IPS-15b (cell line): Measurements from ENCODE around the gene USH2A.

Experiments used
- H3K27me3 ChIP-seq: one replicate; pipeline ENCODE4 v1.6.1; 2013; ENCODE audit warnings: low read length; ENCODE audit not compliant: control insufficient read depth, insufficient read depth
- H3K36me3 ChIP-seq: one replicate; pipeline ENCODE4 v1.6.1; 2013; ENCODE audit warnings: low read length; ENCODE audit not compliant: control insufficient read depth, insufficient read depth
- H3K4me1 ChIP-seq: one replicate; pipeline ENCODE4 v1.6.1; 2013; ENCODE audit warnings: mild to moderate bottlenecking, low read length; ENCODE audit not compliant: control insufficient read depth, insufficient read depth
- H3K4me3 ChIP-seq: one replicate; pipeline ENCODE4 v1.5.1; 2013; ENCODE audit warnings: low read depth, low read length
- H3K9ac ChIP-seq: one replicate; pipeline ENCODE4 v1.6.1; 2013; ENCODE audit warnings: low read depth, mild to moderate bottlenecking, low read length
- H3K9me3 ChIP-seq: one replicate; pipeline ENCODE4 v1.6.1; 2013; ENCODE audit warnings: mild to moderate bottlenecking, low read length; ENCODE audit not compliant: control insufficient read depth, insufficient read depth

Gene USH2A

GRCh38 chr1:215895893-215896292 is 527.4 kb downstream of the USH2A start:
- Histone ChIP-seq H3K36me3 (no peaks in the 10 kb centered on the region), H3K9me3 (no peaks in the 10 kb centered on the region), H3K9ac (no peak overlapping the region), H3K4me1 (no peaks in the 10 kb centered on the region), H3K27me3 (no peaks in the 10 kb centered on the region), H3K4me3 (no peak overlapping the region)

- Histone ChIP-seq H3K9me3 (no peaks in the 10 kb centered on the region), H3K4me3 (no peak overlapping the region), H3K4me1 (no peaks in the 10 kb centered on the region), H3K9ac (no peak overlapping the region), H3K36me3 (no peaks in the 10 kb centered on the region), H3K27me3 (no peaks in the 10 kb centered on the region)
Observed at GRCh38 chr1:215895276-215895675, 528.0 kb downstream of the USH2A start.

- no peak overlapping the region for H3K4me3 ChIP-seq
- H3K9ac ChIP-seq: no peak overlapping the region
- no peaks in the 10 kb centered on the region for H3K9me3 ChIP-seq
- H3K36me3 ChIP-seq: no peaks in the 10 kb centered on the region
- no peaks in the 10 kb centered on the region for H3K27me3 ChIP-seq
- H3K4me1 ChIP-seq: no peaks in the 10 kb centered on the region
Observed at GRCh38 chr1:215894617-215895016, 528.6 kb downstream of the USH2A start.

- H3K4me3 ChIP-seq: no peak overlapping the region
- no peaks in the 10 kb centered on the region for H3K27me3 ChIP-seq
- no peaks in the 10 kb centered on the region for H3K36me3 ChIP-seq
- no peaks in the 10 kb centered on the region for H3K9me3 ChIP-seq
- no peak overlapping the region for H3K9ac ChIP-seq
- no peaks in the 10 kb centered on the region for H3K4me1 ChIP-seq
Observed at GRCh38 chr1:215891266-215892057, 531.8 kb downstream of the USH2A start.

- H3K36me3 ChIP-seq: no peaks in the 10 kb centered on the region
- no peaks in the 10 kb centered on the region for H3K4me1 ChIP-seq
- no peak overlapping the region for H3K4me3 ChIP-seq
- H3K9me3 ChIP-seq: no peaks in the 10 kb centered on the region
- H3K27me3 ChIP-seq: no peaks in the 10 kb centered on the region
- no peak overlapping the region for H3K9ac ChIP-seq
Observed at GRCh38 chr1:215890438-215890837, 532.8 kb downstream of the USH2A start.

GRCh38 chr1:215889871-215890270 is 533.4 kb downstream of the USH2A start:
- H3K36me3 ChIP-seq: no peaks in the 10 kb centered on the region
- H3K27me3 ChIP-seq: no peaks in the 10 kb centered on the region
- H3K4me3 ChIP-seq: no peak overlapping the region

GRCh38 chr1:215888159-215888558 is 535.1 kb downstream of the USH2A start:
- no peaks in the 10 kb centered on the region for H3K36me3 ChIP-seq
- H3K27me3 ChIP-seq: no peaks in the 10 kb centered on the region
- no peaks in the 10 kb centered on the region for H3K4me1 ChIP-seq
- H3K4me3 ChIP-seq: no peak overlapping the region
- no peaks in the 10 kb centered on the region for H3K9me3 ChIP-seq
- no peak overlapping the region for H3K9ac ChIP-seq

More at GRCh38 chr1:215889871-215890270, 533.4 kb downstream of the USH2A start:
- Histone ChIP-seq H3K9ac (no peak overlapping the region), H3K4me1 (no peaks in the 10 kb centered on the region), H3K9me3 (no peaks in the 10 kb centered on the region)

GRCh38 chr1:215887627-215888026 is 535.6 kb downstream of the USH2A start:
- Histone ChIP-seq H3K36me3 (no peaks in the 10 kb centered on the region), H3K4me3 (no peak overlapping the region), H3K9ac (no peak overlapping the region), H3K4me1 (no peaks in the 10 kb centered on the region), H3K27me3 (no peaks in the 10 kb centered on the region), H3K9me3 (no peaks in the 10 kb centered on the region)

- Histone ChIP-seq H3K36me3 (no peaks in the 10 kb centered on the region), H3K9ac (no peak overlapping the region), H3K4me1 (no peaks in the 10 kb centered on the region), H3K27me3 (no peaks in the 10 kb centered on the region), H3K4me3 (no peak overlapping the region), H3K9me3 (no peaks in the 10 kb centered on the region)
Observed at GRCh38 chr1:215883004-215883403, 540.2 kb downstream of the USH2A start.

- Histone ChIP-seq H3K27me3 (no peaks in the 10 kb centered on the region), H3K9me3 (no peaks in the 10 kb centered on the region), H3K36me3 (no peaks in the 10 kb centered on the region), H3K9ac (no peak overlapping the region), H3K4me3 (no peak overlapping the region), H3K4me1 (no peaks in the 10 kb centered on the region)
Observed at GRCh38 chr1:215878843-215879242, 544.4 kb downstream of the USH2A start.

GRCh38 chr1:215878128-215878527 is 545.1 kb downstream of the USH2A start:
- Histone ChIP-seq H3K4me3 (no peak overlapping the region), H3K27me3 (no peaks in the 10 kb centered on the region), H3K36me3 (no peaks in the 10 kb centered on the region), H3K9me3 (no peaks in the 10 kb centered on the region), H3K4me1 (no peaks in the 10 kb centered on the region), H3K9ac (no peak overlapping the region)

GRCh38 chr1:215877452-215877951 is 545.7 kb downstream of the USH2A start:
- Histone ChIP-seq H3K9ac (no peak overlapping the region), H3K9me3 (no peaks in the 10 kb centered on the region), H3K36me3 (no peaks in the 10 kb centered on the region), H3K4me3 (no peak overlapping the region), H3K4me1 (no peaks in the 10 kb centered on the region), H3K27me3 (no peaks in the 10 kb centered on the region)
